RWPE2 (cell line): ENCODE data around the gene SMIM41.

ENCODE experiments used
- ATAC-seq: fragments of 200-7000 bp; cut with Tn5 transposase; 3 replicates; pipeline ENCODE4 v1.9.1; 2021; ENCODE audit warnings: low read depth
- DNase-seq: peaks from one replicate; pipeline ENCODE4 v3.0.0-alpha.2; 2020; ENCODE audit warnings: low spot score
- H3K27ac ChIP-seq: fragments of 450-650 bp; 2 replicates; pipeline ENCODE4 v1.5.1; 2017; ENCODE audit warnings: mild to moderate bottlenecking; ENCODE audit not compliant: poor library complexity, severe bottlenecking
- H3K27me3 ChIP-seq: fragments of 250-450 bp; sonication (Bioruptor Pico); 2 replicates; pipeline ENCODE4 v1.5.1; 2021; ENCODE audit warnings: mild to moderate bottlenecking, moderate library complexity; ENCODE audit not compliant: insufficient read depth, poor library complexity, severe bottlenecking
- H3K36me3 ChIP-seq: fragments of 250-450 bp; sonication (Bioruptor Pico); 2 replicates; pipeline ENCODE4 v1.5.1; 2020; ENCODE audit warnings: low read depth, mild to moderate bottlenecking, moderate library complexity
- H3K4me1 ChIP-seq: fragments of 250-450 bp; sonication (Bioruptor Pico); 2 replicates; pipeline ENCODE4 v1.5.1; 2021; ENCODE audit warnings: mild to moderate bottlenecking, moderate library complexity; ENCODE audit not compliant: insufficient read depth, poor library complexity, severe bottlenecking
- H3K4me3 ChIP-seq: fragments of 250-450 bp; sonication (Bioruptor Pico); 2 replicates; pipeline ENCODE4 v1.5.1; 2021; ENCODE audit warnings: mild to moderate bottlenecking, moderate library complexity; ENCODE audit not compliant: severe bottlenecking
- H3K9me3 ChIP-seq: fragments of 250-450 bp; sonication (Bioruptor Pico); 2 replicates; pipeline ENCODE4 v1.5.1; 2021; ENCODE audit warnings: mild to moderate bottlenecking, moderate library complexity; ENCODE audit not compliant: severe bottlenecking
- TF ChIP-seq, protein P1 (sequence below): fragments of 450-650 bp; IDR thresholded peaks from one replicate; pipeline ENCODE4 v1.5.1; 2017; ENCODE audit warnings: mild to moderate bottlenecking, moderate library complexity; ENCODE audit not compliant: poor library complexity, severe bottlenecking

The SMIM41 gene

DNA sequence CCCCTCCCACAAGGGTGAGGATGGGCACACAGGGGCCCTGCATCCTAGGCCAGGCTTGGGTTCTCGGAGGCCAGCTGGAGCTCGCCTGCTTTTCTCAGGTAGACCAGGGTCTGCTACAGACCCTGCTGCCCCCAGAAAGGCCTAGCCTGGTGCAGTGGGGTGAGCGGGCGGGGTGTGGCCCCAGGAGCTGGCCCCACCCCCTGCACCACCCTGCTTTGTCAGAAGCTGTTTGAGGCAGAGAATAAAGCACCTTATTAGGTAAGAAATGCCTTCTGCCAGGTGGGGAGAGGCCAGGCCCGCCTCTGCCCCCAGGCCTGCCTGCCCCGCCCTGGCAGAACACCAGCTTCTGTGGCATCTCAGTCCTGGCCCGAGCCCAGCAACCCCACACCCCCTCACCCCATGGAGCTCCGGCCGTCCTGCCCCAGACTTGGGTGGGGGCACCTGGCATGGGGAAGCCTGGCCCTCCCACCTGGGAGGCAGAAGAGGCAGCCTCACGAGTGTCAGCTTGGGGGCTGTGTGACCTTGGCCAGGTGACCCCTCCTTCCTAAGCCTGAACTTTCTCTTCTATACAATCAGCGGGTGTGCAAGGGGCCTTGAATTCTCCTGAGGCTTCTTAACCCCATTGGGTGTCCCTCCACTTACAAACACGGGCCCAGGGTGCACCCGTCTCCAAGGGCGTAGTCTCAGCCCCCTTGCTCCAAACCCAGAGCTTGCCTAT is 69.1 kb downstream of the SMIM41 start:
- TF ChIP-seq, protein P1, sequence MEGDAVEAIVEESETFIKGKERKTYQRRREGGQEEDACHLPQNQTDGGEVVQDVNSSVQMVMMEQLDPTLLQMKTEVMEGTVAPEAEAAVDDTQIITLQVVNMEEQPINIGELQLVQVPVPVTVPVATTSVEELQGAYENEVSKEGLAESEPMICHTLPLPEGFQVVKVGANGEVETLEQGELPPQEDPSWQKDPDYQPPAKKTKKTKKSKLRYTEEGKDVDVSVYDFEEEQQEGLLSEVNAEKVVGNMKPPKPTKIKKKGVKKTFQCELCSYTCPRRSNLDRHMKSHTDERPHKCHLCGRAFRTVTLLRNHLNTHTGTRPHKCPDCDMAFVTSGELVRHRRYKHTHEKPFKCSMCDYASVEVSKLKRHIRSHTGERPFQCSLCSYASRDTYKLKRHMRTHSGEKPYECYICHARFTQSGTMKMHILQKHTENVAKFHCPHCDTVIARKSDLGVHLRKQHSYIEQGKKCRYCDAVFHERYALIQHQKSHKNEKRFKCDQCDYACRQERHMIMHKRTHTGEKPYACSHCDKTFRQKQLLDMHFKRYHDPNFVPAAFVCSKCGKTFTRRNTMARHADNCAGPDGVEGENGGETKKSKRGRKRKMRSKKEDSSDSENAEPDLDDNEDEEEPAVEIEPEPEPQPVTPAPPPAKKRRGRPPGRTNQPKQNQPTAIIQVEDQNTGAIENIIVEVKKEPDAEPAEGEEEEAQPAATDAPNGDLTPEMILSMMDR: no peak
- Histone ChIP-seq H3K9me3 (no peaks in the 10 kb centered on the region), H3K36me3 (no peaks in the 10 kb centered on the region), H3K27me3 (no peaks in the 10 kb centered on the region), H3K4me3 (no peak overlapping the region), H3K4me1 (peaks cover 71% of the 10 kb centered on the region), H3K27ac (peak overlapping the region; percentile 100)
- ATAC-seq (peak; percentile 41), DNase-seq (peak; percentile 95)

DNA sequence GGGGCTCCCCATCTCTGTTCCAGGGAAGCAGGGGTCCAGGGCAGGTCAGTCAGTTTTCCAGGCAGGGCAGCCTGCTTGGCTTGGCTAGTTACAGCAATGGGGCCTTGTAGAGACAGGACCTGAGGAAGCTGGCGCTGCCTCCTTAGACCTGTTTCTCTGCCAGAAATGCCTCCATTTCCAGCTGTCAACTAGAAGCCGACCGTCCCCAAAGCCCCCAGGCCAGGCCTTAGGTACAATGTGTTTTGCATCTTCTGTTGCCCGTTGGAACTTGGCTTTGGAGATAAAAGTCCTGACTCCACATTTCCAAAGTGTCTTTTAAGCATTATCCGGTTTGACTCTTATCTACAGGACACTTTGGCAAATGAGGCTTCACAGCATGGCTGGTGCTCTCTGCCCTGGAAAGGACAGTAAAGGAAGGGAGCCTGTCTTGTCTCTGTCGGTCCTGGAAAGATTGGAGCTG is 69.7 kb downstream of the SMIM41 start:
- Histone ChIP-seq H3K27me3 (no peaks in the 10 kb centered on the region), H3K4me3 (no peak overlapping the region), H3K4me1 (peaks cover 65% of the 10 kb centered on the region), H3K36me3 (no peaks in the 10 kb centered on the region), H3K27ac (peak overlapping the region; percentile 100), H3K9me3 (no peaks in the 10 kb centered on the region)
- no peak for ATAC-seq
- no peak for DNase-seq
- TF ChIP-seq, protein P1: no peak

DNA sequence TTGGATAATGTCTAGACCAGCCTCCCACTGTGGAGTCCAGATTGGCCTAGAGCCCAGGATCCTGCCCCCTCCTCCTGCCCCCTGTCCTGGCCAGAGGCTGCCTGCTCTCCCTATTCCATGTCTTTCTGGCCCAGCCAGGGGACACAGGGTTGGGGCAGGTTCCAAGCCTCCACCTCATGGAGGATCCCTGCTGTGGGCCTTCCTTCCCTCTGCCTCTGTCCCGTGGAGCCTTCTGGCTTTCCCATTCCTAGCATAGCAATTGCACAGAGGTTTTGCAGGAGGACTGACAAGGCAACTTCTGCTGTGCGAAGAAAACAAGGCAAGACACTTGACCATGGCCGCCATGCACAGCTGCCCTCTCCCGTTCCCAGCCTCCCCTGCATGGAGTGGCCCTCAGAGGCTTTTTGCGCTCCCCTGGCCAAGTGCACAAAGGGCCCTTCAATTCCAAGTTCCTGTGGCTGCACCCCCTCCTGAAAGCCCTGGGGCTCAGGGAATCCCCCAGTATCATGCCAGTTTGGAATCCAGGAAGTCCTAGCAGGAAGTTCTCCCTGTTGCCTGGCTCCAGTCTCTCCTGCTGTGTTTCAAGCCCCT is 70.2 kb downstream of the SMIM41 start:
- Histone ChIP-seq H3K4me1 (peaks cover 65% of the 10 kb centered on the region), H3K36me3 (no peaks in the 10 kb centered on the region), H3K27ac (peak overlapping the region; percentile 100), H3K27me3 (no peaks in the 10 kb centered on the region), H3K9me3 (no peaks in the 10 kb centered on the region), H3K4me3 (no peak overlapping the region)
- TF ChIP-seq, protein P1: no peak
- DNase-seq: no peak
- ATAC-seq: no peak

DNA sequence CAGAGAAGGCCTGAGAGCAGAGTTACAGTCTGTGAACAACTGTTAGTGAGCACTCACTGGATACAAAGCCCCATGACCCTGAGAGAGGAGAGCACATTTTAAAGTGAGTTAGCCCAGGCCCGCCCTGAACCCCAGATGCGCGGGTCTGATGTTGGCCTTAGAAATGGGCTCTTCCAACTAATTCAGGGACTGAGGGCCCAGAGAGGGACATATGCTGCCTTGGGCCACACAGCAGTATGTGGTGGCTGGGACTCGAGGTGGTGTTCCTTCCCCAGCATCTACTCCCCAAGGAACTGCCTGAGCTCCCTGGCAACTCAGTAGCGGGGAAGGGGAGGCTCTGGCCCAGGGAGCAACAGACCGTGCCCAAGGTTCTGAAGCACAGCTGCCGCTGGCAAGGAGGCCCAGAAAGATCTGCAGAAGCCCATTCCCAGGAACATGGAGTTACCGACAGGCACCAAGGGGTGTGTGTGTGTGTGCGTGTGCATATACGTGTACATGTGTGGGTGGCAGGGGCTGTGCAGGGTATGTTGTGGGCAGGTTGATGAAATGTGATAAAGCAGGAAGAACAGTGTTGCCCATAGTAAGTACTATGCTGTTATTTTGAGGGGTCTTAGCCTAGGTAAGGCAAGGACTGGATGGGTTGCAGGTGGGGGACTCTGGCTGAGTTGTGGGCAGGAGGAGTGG is 71.8 kb downstream of the SMIM41 start:
- peaks cover 65% of the 10 kb centered on the region for H3K4me1 ChIP-seq

More for the DNA sequence above, 71.8 kb downstream of the SMIM41 start:
- TF ChIP-seq, protein P1: no peak
- Histone ChIP-seq H3K9me3 (no peaks in the 10 kb centered on the region), H3K27me3 (no peaks in the 10 kb centered on the region), H3K27ac (peak overlapping the region; percentile 100), H3K4me3 (no peak overlapping the region), H3K36me3 (no peaks in the 10 kb centered on the region)
- ATAC-seq (no peak), DNase-seq (no peak)
